H1 (cell line): ENCODE data around the gene SS18L1. TPM values are rescaled to one million over a fixed set of nuclear protein-coding genes. Genes with fewer than 3 reads are reported as not detected.

Experiments used
- CTCF ChIA-PET: fragments of 300-600 bp; sonication (Branson Sonifier 250); formaldehyde crosslinking; loops from one replicate; lab custom pipeline; 2021; ENCODE audit not compliant: partially characterized antibody; lab: Charles Lee
- POLR2A ChIA-PET: fragments of 300-600 bp; sonication (Branson Sonifier 250); formaldehyde crosslinking; loops from one replicate; lab custom pipeline; 2021; ENCODE audit warnings: inconsistent platforms; ENCODE audit not compliant: partially characterized antibody; lab: Charles Lee
- DNase-seq, 2 experiments: peaks; one replicate each; pipeline versions ENCODE4 v3.0.0 to v3.0.0-alpha.2; 2010 to 2022; ENCODE audit warnings: low spot score in 2 of 2, low read depth in 1 of 2, mixed read lengths in 1 of 2
- FAIRE-seq: peaks from 2 replicates; lab custom pipeline; 2011; peaks lifted over from hg19 to GRCh38; lab: Jason Lieb, UNC
- H2AFZ ChIP-seq: 2 replicates; pipeline ENCODE4 v1.8.1; 2012; ENCODE audit warnings: low read length, inconsistent platforms
- H2AK5ac ChIP-seq: 2 replicates; pipeline ENCODE4 v1.6.1; 2013; ENCODE audit warnings: low read depth, low read length
- H2BK120ac ChIP-seq: replicated peaks from 2 replicates; pipeline ENCODE3; 2013; ENCODE audit warnings: low read depth, low read length, inconsistent platforms
- H2BK12ac ChIP-seq: 2 replicates; pipeline ENCODE4 v1.6.1; 2013; ENCODE audit warnings: low read depth, low read length
- H2BK15ac ChIP-seq: 2 replicates; pipeline ENCODE4 v1.6.1; 2013; ENCODE audit warnings: low read length
- H2BK20ac ChIP-seq: 2 replicates; pipeline ENCODE4 v1.6.1; 2013; ENCODE audit warnings: low read length
- H2BK5ac ChIP-seq: 2 replicates; pipeline ENCODE4 v1.6.1; 2013; ENCODE audit warnings: low read depth, low read length
- H3K14ac ChIP-seq: 2 replicates; pipeline ENCODE4 v1.6.1; 2013; ENCODE audit warnings: inconsistent platforms; ENCODE audit not compliant: insufficient read length
- H3K18ac ChIP-seq: 2 replicates; pipeline ENCODE4 v1.6.1; 2013; ENCODE audit warnings: low read length; ENCODE audit errors: extremely low read depth
- H3K23ac ChIP-seq: 2 replicates; pipeline ENCODE4 v1.6.1; 2013; ENCODE audit warnings: inconsistent platforms; ENCODE audit not compliant: insufficient read length
- H3K23me2 ChIP-seq: 2 replicates; pipeline ENCODE4 v1.6.1; 2013; ENCODE audit warnings: low read depth, low read length
- H3K27ac ChIP-seq: 2 replicates; pipeline ENCODE4 v1.6.1; 2011; ENCODE audit warnings: low read depth, low read length, inconsistent platforms
- H3K27me3 ChIP-seq, 4 experiments: replicated peaks in 1 of 4; 1 replicate in 1 of 4; 2 replicates in 3 of 4; pipeline versions ENCODE4 v1.6.1 to v1.8.1; 2011 to 2013; ENCODE audit warnings: low read length in 3 of 4, mild to moderate bottlenecking in 3 of 4, inconsistent platforms in 2 of 4, mixed read lengths in 2 of 4, moderate library complexity in 1 of 4; ENCODE audit not compliant: control insufficient read depth in 3 of 4, insufficient read depth in 3 of 4; ENCODE audit errors: extremely low read depth in 1 of 4
- H3K36me3 ChIP-seq, 4 experiments: 2 replicates each; pipeline versions ENCODE4 v1.6.1 to v1.8.1; 2011 to 2013; ENCODE audit warnings: mild to moderate bottlenecking in 4 of 4, low read length in 3 of 4, moderate library complexity in 2 of 4, control low read depth in 1 of 4, inconsistent platforms in 1 of 4; ENCODE audit not compliant: insufficient read depth in 4 of 4, control insufficient read depth in 2 of 4
- H3K4ac ChIP-seq: replicated peaks from 2 replicates; pipeline ENCODE3; 2013; ENCODE audit warnings: low read length, low read depth, mixed read lengths, inconsistent platforms; ENCODE audit not compliant: insufficient read length
- H3K4me1 ChIP-seq, 4 experiments: replicated peaks in 1 of 4; 1 replicate in 1 of 4; 2 replicates in 3 of 4; pipeline versions ENCODE4 v1.6.1 to v1.8.1; 2011 to 2013; ENCODE audit warnings: low read length in 3 of 4, inconsistent platforms in 2 of 4, mixed read lengths in 1 of 4; ENCODE audit not compliant: insufficient read depth in 4 of 4, control insufficient read depth in 3 of 4
- H3K4me2 ChIP-seq, 2 experiments: 2 replicates each; pipeline versions ENCODE4 v1.6.1 to v1.8.1; 2011 to 2013; ENCODE audit warnings: low read depth in 2 of 2, low read length in 2 of 2, control low read depth in 1 of 2, inconsistent platforms in 1 of 2, mild to moderate bottlenecking in 1 of 2; ENCODE audit not compliant: insufficient read depth in 1 of 2
- H3K4me3 ChIP-seq, 4 experiments: fragments of 200-600, 300-600 bp in 1 of 4; sonication (generic), shearing (Covaris generic), sonication (Bioruptor Twin) in 1 of 4; 2 replicates each; pipeline versions ENCODE4 v1.5.1 to v1.8.1; 2011 to 2016; ENCODE audit warnings: low read length in 4 of 4, low read depth in 3 of 4, control low read depth in 2 of 4, inconsistent platforms in 2 of 4, mild to moderate bottlenecking in 2 of 4, mixed read lengths in 1 of 4, moderate library complexity in 1 of 4; ENCODE audit not compliant: insufficient read depth in 2 of 4; ENCODE audit errors: extremely low read depth in 1 of 4
- H3K56ac ChIP-seq: replicated peaks from 2 replicates; pipeline ENCODE3; 2013; ENCODE audit warnings: low read depth, mild to moderate bottlenecking, mixed read lengths, low read length, inconsistent platforms; ENCODE audit not compliant: insufficient read length
- H3K79me1 ChIP-seq: 2 replicates; pipeline ENCODE4 v1.6.1; 2013; ENCODE audit warnings: low read depth, low read length, control low read depth
- H3K79me2 ChIP-seq, 2 experiments: 2 replicates each; pipeline versions ENCODE4 v1.6.1 to v1.8.1; 2012 to 2013; ENCODE audit warnings: low read length in 2 of 2, mild to moderate bottlenecking in 2 of 2, inconsistent platforms in 1 of 2; ENCODE audit not compliant: insufficient read depth in 2 of 2, control insufficient read depth in 1 of 2
- H3K9ac ChIP-seq, 4 experiments: replicated peaks in 1 of 4; 1 replicate in 1 of 4; 2 replicates in 3 of 4; pipeline versions ENCODE4 v1.6.1 to v1.8.1; 2011 to 2013; ENCODE audit warnings: low read depth in 3 of 4, low read length in 3 of 4, control low read depth in 2 of 4, mild to moderate bottlenecking in 2 of 4, moderate library complexity in 2 of 4, inconsistent platforms in 1 of 4; ENCODE audit errors: extremely low read depth in 1 of 4
- H3K9me3 ChIP-seq, 2 experiments: 2 replicates each; pipeline versions ENCODE4 v1.6.1 to v1.8.1; 2012 to 2013; ENCODE audit warnings: mild to moderate bottlenecking in 2 of 2, moderate library complexity in 2 of 2, control low read depth in 1 of 2, inconsistent platforms in 1 of 2, low read depth in 1 of 2, low read length in 1 of 2, mixed read lengths in 1 of 2; ENCODE audit not compliant: insufficient read depth in 2 of 2
- H4K20me1 ChIP-seq, 2 experiments: replicated peaks in 1 of 2; 2 replicates each; pipeline versions ENCODE3 to v1.8.1; 2011 to 2013; ENCODE audit warnings: inconsistent platforms in 2 of 2, low read length in 2 of 2, mild to moderate bottlenecking in 1 of 2; ENCODE audit not compliant: insufficient read depth in 2 of 2, control insufficient read depth in 1 of 2
- H4K5ac ChIP-seq: 2 replicates; pipeline ENCODE4 v1.6.1; 2013; ENCODE audit warnings: low read length, low read depth, mixed read lengths, inconsistent platforms; ENCODE audit not compliant: insufficient read length
- H4K8ac ChIP-seq: 2 replicates; pipeline ENCODE4 v1.8.0; 2013; ENCODE audit warnings: mild to moderate bottlenecking, moderate library complexity, low read length, inconsistent platforms; ENCODE audit not compliant: insufficient read depth; ENCODE audit errors: extremely low read depth
- H4K91ac ChIP-seq: replicated peaks from 2 replicates; pipeline ENCODE3; 2013; ENCODE audit warnings: low read length, mixed read lengths, inconsistent platforms; ENCODE audit not compliant: insufficient read length
- GTF2F1 ChIP-seq: IDR thresholded peaks from 2 replicates; pipeline ENCODE4 v1.6.1; 2012; ENCODE audit warnings: low read depth, low read length, improper control_type of control experiment, borderline replicate concordance
- KDM1A ChIP-seq: fragments of 200-600, 300-600 bp; sonication (generic); IDR thresholded peaks from 2 replicates; pipeline ENCODE4 v1.7.1; 2016; ENCODE audit warnings: mild to moderate bottlenecking, low read length, borderline replicate concordance
- WGBS, 2 experiments: shearing (Covaris generic) in 1 of 2; methylation state at CpG; one replicate each; pipeline versions ENCODE4 v1.1.6 to v1.1.7; 2013 to 2015; ENCODE audit warnings: low lambda C conversion rate in 2 of 2, mixed read lengths in 2 of 2, inconsistent platforms in 1 of 2, low coverage in 1 of 2, missing lambda C conversion rate in 1 of 2; ENCODE audit not compliant: insufficient replicate concordance in 2 of 2, insufficient coverage in 1 of 2, insufficient read length in 1 of 2; ENCODE audit errors: extremely low coverage in 1 of 2, missing lambda C conversion rate in 1 of 2; 5-methylcytosine and 5-hydroxymethylcytosine counted together
- polyA plus RNA-seq, 7 experiments: library from polyadenylated mRNA; depleted of rRNA in 3 of 7; stranded (reverse) in 5 of 7; unstranded in 2 of 7; fragments of >200 nt in 5 of 7; fragments of 200-250 nt in 2 of 7; gene quantifications; 1 replicate in 5 of 7; 2 replicates in 1 of 7; 4 replicates in 1 of 7; pipeline versions ENCODE4 v1.2.1 to v1.2.3, GENCODE V29; 2011 to 2013; ENCODE audit warnings: missing spikeins in 2 of 7, mixed read lengths in 2 of 7
- total RNA-seq: library from RNA; stranded (reverse); fragmentation: NEBNext Ultra II Directional; extraction: Animal tissue kit (Norgen Biotek cat#: 25700); gene quantifications from 2 replicates; pipeline ENCODE4 v1.2.1, GENCODE V29; 2021

The SS18L1 gene
- total and polyA plus RNA-seq, 2 of the 8 experiments (the other 6 are each of a cell fraction or from before 2014, with no cell fraction given) = 28.4 to 29.7 TPM

- Histone ChIP-seq H3K4ac (no peak overlapping the region), H2BK5ac (no peak overlapping the region), H3K79me1 (no peaks in the 10 kb centered on the region), H3K18ac (no peak overlapping the region), H3K79me2 (no peaks in the 10 kb centered on the region), H4K91ac (no peak overlapping the region), H3K9ac (no peak overlapping the region), H3K9me3 (no peaks in the 10 kb centered on the region), H3K23me2 (no peaks in the 10 kb centered on the region), H3K27ac (no peak overlapping the region), H3K36me3 (peaks cover 8 to 34% (median 23%) of the 10 kb centered on the region in 4 experiments), H3K4me2 (no peak overlapping the region), H3K4me1 (no peaks in the 10 kb centered on the region), H2BK120ac (no peak overlapping the region), H3K27me3 (no peaks in the 10 kb centered on the region), H3K23ac (no peak overlapping the region), H2BK20ac (no peak overlapping the region), H3K14ac (no peak overlapping the region), H4K5ac (no peak overlapping the region), H3K56ac (no peak overlapping the region), H4K8ac (no peak overlapping the region), H2AK5ac (no peak overlapping the region), H2BK12ac (no peak overlapping the region), H2BK15ac (no peak overlapping the region), H3K4me3 (no peak overlapping the region), H4K20me1 (peaks cover 4 to 13% of the 10 kb centered on the region in 2 experiments), H2AFZ (no peak overlapping the region)
- 95% methylated on average over 23 of the region's 23 CpGs; no CpG with 5 or more reads in 1 of the 2 experiments for WGBS, 2 experiments
- DNase-seq (no peak), FAIRE-seq (no peak)
- CTCF ChIA-PET = interaction anchor here (3.2 kb wide), 1 partner anchor 12 kb away, joined by 16 read pairs; no protein-coding TSS in a partner anchor
- POLR2A ChIA-PET = no interaction called here
- TF ChIP-seq GTF2F1 (no peak), KDM1A (no peak)
Observed at GRCh38 chr20:62168890-62169435, 25.4 kb downstream of the SS18L1 start.
